GM20000 (cell line): Measurements from ENCODE around the gene EPN3.

Source experiments
- DNase-seq: peaks from one replicate; pipeline ENCODE4 v3.0.0; 2012; ENCODE audit warnings: low spot score
- CTCF ChIP-seq: IDR thresholded peaks from 2 replicates; pipeline ENCODE4 v1.5.1; 2012; ENCODE audit warnings: mild to moderate bottlenecking, control low read depth; ENCODE audit errors: extremely low read depth, missing control alignments

The EPN3 gene

GRCh38 chr17:50551433-50551815 lies 18.9 kb downstream of the EPN3 start:
- no peak for DNase-seq
- no peak for TF ChIP-seq CTCF

- no peak for TF ChIP-seq CTCF
- DNase-seq: no peak
Measured at GRCh38 chr17:50551884-50552283, 19.3 kb downstream of the EPN3 start.

GRCh38 chr17:50554201-50554600 lies 21.7 kb downstream of the EPN3 start:
- TF ChIP-seq CTCF: no peak
- no peak for DNase-seq

- no peak for TF ChIP-seq CTCF
- DNase-seq: no peak
Measured at GRCh38 chr17:50556803-50557202, 24.3 kb downstream of the EPN3 start.

GRCh38 chr17:50557630-50558029 lies 25.1 kb downstream of the EPN3 start:
- no peak for DNase-seq
- TF ChIP-seq CTCF: no peak

GRCh38 chr17:50558091-50558490 lies 25.6 kb downstream of the EPN3 start:
- no peak for TF ChIP-seq CTCF
- DNase-seq: no peak

GRCh38 chr17:50558581-50558940 lies 26.0 kb downstream of the EPN3 start:
- no peak for DNase-seq
- no peak for TF ChIP-seq CTCF
